Activated CD8-positive, alpha-beta T cell treated with anti-CD3 and anti-CD28 coated beads, Interleukin-2, amount 10 ng/mL, durations not matched to agents 7 days and 5 days (primary cell): Measurements from ENCODE around the gene PDC. TPM values are rescaled to one million over a fixed set of nuclear protein-coding genes. Genes with fewer than 3 reads are reported as not detected.

Experiments
- ATAC-seq: fragments of 150-1000 bp; cut with Tn5 transposase; one replicate; pipeline ENCODE4 v1.10.0; 2021; ENCODE audit warnings: moderate library complexity
- CTCF ChIA-PET: fragments of 350-600 bp; sonication (Branson Sonifier 250); formaldehyde crosslinking; loops from one replicate; lab custom pipeline; 2021; ENCODE audit warnings: antibody characterized with exemption; lab: Charles Lee
- POLR2A ChIA-PET: fragments of 350-600 bp; sonication (Branson Sonifier 250); formaldehyde crosslinking; loops from one replicate; lab custom pipeline; 2021; ENCODE audit warnings: antibody characterized with exemption; lab: Charles Lee
- DNase-seq: peaks from one replicate; pipeline ENCODE4 v3.0.0-alpha.2; 2020
- H3K27ac Mint-ChIP-seq: one replicate; pipeline ENCODE4 v1.8.0; 2021; ENCODE audit warnings: mild to moderate bottlenecking, mixed read lengths
- H3K27me3 Mint-ChIP-seq: one replicate; pipeline ENCODE4 v1.8.0; 2021; ENCODE audit warnings: low read depth, mixed read lengths
- H3K36me3 Mint-ChIP-seq: one replicate; pipeline ENCODE4 v1.8.0; 2021; ENCODE audit warnings: low read depth, mixed read lengths
- H3K4me1 Mint-ChIP-seq: one replicate; pipeline ENCODE4 v1.8.0; 2021; ENCODE audit warnings: low read depth, mixed read lengths
- H3K4me3 Mint-ChIP-seq: one replicate; pipeline ENCODE4 v1.8.0; 2021; ENCODE audit warnings: mild to moderate bottlenecking, mixed read lengths
- H3K9me3 Mint-ChIP-seq: one replicate; pipeline ENCODE4 v1.8.0; 2022; ENCODE audit warnings: mixed read lengths; ENCODE audit not compliant: insufficient read depth
- total RNA-seq, 2 experiments: library from RNA; stranded (reverse); gene quantifications; one replicate each; pipeline ENCODE4 v1.2.3, GENCODE V29; 2021

Gene PDC
- not detected for total RNA-seq

DNA sequence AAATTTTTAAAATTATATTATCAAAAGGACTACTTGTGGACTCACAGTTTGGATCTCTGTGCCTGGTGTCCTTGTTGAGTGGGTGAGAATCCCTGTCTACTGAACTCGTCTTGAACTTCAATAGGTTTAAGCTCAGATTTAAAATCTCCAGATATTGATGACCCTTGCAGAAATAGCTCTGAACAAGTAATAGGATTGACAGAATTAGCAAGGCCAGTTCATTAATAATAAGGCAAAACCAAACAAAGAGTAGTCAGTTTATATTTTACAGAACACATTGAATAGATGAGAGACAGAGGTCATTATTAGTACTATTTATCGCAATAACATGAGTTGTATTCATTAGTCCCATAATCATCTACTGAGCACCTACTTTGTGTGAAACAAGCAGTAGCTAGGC, at the start of gene PDC:
Gene PDC (minus strand): TSS at position 101 of the 400 bp plus-strand sequence. CDS start 11,655 bp downstream, outside the sequence.
- Mint-ChIP-seq H3K36me3 (no peaks in the 10 kb centered on the region), H3K4me3 (no peak within 1 kb of the TSS), H3K4me1 (no peaks in the 10 kb centered on the region), H3K27ac (no peak within 1 kb of the TSS), H3K9me3 (no peaks in the 10 kb centered on the region), H3K27me3 (peaks cover 4% of the 10 kb centered on the region)
- POLR2A ChIA-PET = no interaction called here
- ATAC-seq (no peak), DNase-seq (no peak)
- CTCF ChIA-PET = no interaction called here

DNA sequence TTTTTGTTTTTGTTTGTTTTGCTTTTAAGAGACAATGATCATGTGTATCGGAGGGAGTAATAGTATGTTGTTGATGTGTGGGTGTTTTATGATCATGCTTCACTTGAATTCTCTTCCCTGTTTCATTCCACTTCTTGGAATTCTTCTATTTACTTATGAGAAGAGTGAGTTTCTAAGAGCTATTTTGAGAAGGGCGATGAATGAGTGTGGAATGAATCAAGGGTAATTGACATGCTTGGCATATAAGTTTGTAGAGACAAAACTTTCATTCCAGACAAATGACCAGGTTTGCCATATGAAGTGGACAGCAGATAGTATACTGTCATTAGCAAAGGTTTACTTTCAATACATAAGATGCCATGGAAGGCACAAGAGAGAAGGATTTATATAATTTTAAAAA, 42.3 kb upstream of the PDC start:
- no peaks in the 10 kb centered on the region for H3K36me3 Mint-ChIP-seq
- no peak for ATAC-seq
- no peaks in the 10 kb centered on the region for H3K4me1 Mint-ChIP-seq
- POLR2A ChIA-PET = no interaction called here
- no peak overlapping the region for H3K4me3 Mint-ChIP-seq
- CTCF ChIA-PET = no interaction called here
- H3K9me3 Mint-ChIP-seq = peaks cover 3% of the 10 kb centered on the region
- DNase-seq = no peak
- no peak overlapping the region for H3K27ac Mint-ChIP-seq
- H3K27me3 Mint-ChIP-seq = no peaks in the 10 kb centered on the region

DNA sequence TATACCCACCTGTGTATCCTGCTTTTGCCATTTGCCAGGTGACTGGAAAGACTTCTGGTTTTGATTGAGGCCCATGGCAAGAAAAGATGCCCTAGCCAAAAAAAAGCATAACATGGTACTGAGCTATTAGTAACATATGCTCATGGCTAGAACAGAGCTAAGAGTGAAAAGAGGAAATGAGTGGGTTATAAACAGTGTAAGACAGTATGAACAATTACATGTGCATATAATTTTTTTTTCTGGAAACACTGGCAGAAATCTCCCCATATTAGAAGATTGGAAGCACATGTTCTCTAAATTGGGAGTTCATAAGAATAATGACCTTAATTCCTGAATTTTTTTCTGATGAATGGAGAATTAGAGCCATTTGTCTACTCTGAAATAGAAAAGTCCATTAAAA, 41.2 kb upstream of the PDC start:
- ATAC-seq = no peak
- Mint-ChIP-seq H3K4me1 (no peaks in the 10 kb centered on the region), H3K27me3 (no peaks in the 10 kb centered on the region), H3K9me3 (peaks cover 3% of the 10 kb centered on the region), H3K36me3 (no peaks in the 10 kb centered on the region), H3K27ac (no peak overlapping the region), H3K4me3 (no peak overlapping the region)
- POLR2A ChIA-PET = no interaction called here
- DNase-seq = no peak
- CTCF ChIA-PET = no interaction called here

DNA sequence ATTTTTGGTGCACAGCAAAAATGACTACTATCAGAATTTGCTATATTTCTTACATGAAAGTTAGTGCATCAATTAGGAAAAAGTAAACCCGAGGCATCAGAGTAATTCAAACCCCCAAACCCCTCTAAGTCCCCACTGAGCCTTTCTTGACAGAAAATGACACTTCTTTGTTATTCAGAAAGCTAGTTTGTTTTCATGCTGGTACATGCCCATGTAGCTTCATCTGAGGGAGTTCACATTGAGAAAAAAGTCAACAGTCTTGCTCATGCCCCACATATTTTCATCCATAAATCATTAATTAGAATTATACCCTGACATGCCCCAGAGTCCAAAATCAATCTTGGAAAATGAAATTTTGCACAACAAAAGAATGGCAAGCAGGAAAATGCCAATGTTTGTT, 39.9 kb upstream of the PDC start:
- no peaks in the 10 kb centered on the region for H3K36me3 Mint-ChIP-seq
- no peak overlapping the region for H3K27ac Mint-ChIP-seq
- H3K4me3 Mint-ChIP-seq = no peak overlapping the region
- no peaks in the 10 kb centered on the region for H3K27me3 Mint-ChIP-seq
- ChIA-PET POLR2A (no interaction called here), CTCF (no interaction called here)
- no peaks in the 10 kb centered on the region for H3K9me3 Mint-ChIP-seq
- ATAC-seq (no peak), DNase-seq (no peak)
- no peaks in the 10 kb centered on the region for H3K4me1 Mint-ChIP-seq

DNA sequence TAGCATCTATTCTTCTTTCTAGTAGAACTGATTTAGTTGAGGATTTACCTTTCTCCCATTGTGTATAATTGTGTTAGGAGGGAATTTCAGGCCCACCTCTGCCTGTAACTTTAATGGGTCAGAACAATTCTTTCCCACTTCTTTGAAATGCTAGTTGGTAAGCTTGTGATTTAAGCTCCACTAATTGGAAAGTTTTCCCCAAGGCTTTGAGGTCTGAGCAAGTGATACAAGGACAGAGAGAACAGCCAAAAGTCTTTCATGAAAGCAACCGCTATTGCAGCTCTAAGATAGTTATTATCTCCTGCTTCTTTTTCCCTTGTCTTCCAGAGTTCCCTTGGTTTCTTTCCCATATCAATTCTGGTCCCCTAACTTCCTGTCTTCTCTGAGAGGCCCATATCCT, 38.7 kb upstream of the PDC start:
- H3K27me3 Mint-ChIP-seq = no peaks in the 10 kb centered on the region
- no peaks in the 10 kb centered on the region for H3K9me3 Mint-ChIP-seq
- no peak overlapping the region for H3K27ac Mint-ChIP-seq
- H3K4me1 Mint-ChIP-seq = no peaks in the 10 kb centered on the region
- DNase-seq (no peak), ATAC-seq (no peak)
- ChIA-PET CTCF (no interaction called here), POLR2A (no interaction called here)
- H3K36me3 Mint-ChIP-seq = no peaks in the 10 kb centered on the region
- H3K4me3 Mint-ChIP-seq = no peak overlapping the region

DNA sequence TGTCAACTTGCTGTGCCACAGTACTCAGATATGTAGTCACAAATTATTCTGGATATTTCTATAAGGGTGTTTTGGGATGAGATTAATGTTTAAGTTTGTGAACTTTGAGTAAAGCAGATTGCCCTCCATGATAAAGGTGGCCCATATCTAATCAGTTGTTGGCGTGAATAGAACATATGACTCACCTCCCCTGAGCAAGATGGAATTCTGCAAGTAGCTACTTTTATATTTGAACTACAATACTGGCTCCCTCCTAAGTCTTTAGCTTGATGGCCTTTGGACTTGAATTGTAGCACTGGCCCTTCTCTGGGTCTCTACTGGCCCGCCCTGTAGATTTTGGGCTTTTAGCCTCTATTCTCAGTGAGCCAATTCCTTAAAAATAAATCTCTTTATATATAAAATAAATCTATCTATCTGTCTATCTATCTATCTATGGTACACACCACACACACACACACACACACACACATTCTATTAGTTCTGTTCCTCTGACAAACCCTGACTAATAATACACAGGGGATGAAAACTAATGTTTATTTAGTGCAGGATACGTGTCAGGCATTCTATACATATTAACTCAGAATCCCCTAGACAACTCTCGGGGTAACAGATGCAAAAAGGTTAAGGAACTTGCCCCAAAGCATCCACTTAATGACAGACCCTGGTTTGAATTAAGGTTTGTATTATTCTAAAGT, 37.9 kb upstream of the PDC start:
- H3K36me3 Mint-ChIP-seq = no peaks in the 10 kb centered on the region
- DNase-seq (no peak), ATAC-seq (no peak)
- no peak overlapping the region for H3K27ac Mint-ChIP-seq
- no peaks in the 10 kb centered on the region for H3K9me3 Mint-ChIP-seq
- no peaks in the 10 kb centered on the region for H3K27me3 Mint-ChIP-seq
- CTCF ChIA-PET = interaction anchor here (1.5 kb wide), 1 partner anchor 13 kb away, joined by 3 read pairs; no protein-coding TSS in a partner anchor
- no peak overlapping the region for H3K4me3 Mint-ChIP-seq
- POLR2A ChIA-PET = no interaction called here
- no peaks in the 10 kb centered on the region for H3K4me1 Mint-ChIP-seq

DNA sequence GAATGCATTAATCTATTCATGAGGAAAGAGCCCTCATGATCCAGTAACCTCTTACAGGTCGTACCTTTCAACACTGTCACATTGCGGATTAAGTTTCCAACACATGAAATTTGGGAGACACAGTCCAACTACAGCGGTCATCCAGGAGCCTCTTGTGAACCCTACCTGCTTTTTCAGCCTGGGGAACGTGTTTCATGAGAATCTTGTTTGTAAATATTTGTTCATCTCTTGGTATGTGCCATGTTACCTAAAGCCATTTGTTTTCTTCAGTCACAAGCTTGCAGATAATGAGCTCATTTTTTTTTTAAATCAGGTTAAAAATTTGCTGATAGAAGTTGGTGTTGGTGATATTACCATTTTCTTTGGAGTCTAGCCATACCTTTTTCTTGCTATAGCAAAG, 37.2 kb upstream of the PDC start:
- POLR2A ChIA-PET = no interaction called here
- H3K27ac Mint-ChIP-seq = no peak overlapping the region
- no peaks in the 10 kb centered on the region for H3K9me3 Mint-ChIP-seq
- no peak for ATAC-seq
- no peak overlapping the region for H3K4me3 Mint-ChIP-seq
- no peaks in the 10 kb centered on the region for H3K27me3 Mint-ChIP-seq
- no peak for DNase-seq
- CTCF ChIA-PET = interaction anchor here (1.5 kb wide), 1 partner anchor 13 kb away, joined by 3 read pairs; no protein-coding TSS in a partner anchor
- H3K4me1 Mint-ChIP-seq = no peaks in the 10 kb centered on the region
- H3K36me3 Mint-ChIP-seq = no peaks in the 10 kb centered on the region

DNA sequence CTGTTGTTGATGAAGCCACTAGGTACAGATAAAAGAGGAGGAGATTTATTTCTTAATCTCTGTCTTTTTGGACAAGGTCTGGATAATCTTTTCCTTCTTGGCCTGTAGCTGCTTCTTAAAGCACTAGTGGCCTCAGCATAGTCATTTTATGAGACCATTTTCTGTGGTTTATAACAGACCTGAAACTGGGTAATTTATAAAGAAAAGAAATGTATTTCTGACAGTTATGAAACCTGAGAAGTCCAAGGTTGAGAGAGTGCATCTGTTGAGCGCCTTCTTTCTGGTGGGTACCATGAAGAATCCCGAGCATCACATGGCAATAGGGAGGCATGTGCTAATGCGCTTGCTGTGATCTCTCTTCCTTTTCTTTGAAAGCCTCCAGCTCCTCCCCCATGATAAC, 36.7 kb upstream of the PDC start:
- Mint-ChIP-seq H3K27me3 (no peaks in the 10 kb centered on the region), H3K36me3 (no peaks in the 10 kb centered on the region), H3K4me3 (no peak overlapping the region), H3K4me1 (no peaks in the 10 kb centered on the region), H3K27ac (no peak overlapping the region), H3K9me3 (no peaks in the 10 kb centered on the region)
- CTCF ChIA-PET = interaction anchor here (1.5 kb wide), 1 partner anchor 14 kb away, joined by 3 read pairs; no protein-coding TSS in a partner anchor
- ATAC-seq (no peak), DNase-seq (no peak)
- POLR2A ChIA-PET = no interaction called here

DNA sequence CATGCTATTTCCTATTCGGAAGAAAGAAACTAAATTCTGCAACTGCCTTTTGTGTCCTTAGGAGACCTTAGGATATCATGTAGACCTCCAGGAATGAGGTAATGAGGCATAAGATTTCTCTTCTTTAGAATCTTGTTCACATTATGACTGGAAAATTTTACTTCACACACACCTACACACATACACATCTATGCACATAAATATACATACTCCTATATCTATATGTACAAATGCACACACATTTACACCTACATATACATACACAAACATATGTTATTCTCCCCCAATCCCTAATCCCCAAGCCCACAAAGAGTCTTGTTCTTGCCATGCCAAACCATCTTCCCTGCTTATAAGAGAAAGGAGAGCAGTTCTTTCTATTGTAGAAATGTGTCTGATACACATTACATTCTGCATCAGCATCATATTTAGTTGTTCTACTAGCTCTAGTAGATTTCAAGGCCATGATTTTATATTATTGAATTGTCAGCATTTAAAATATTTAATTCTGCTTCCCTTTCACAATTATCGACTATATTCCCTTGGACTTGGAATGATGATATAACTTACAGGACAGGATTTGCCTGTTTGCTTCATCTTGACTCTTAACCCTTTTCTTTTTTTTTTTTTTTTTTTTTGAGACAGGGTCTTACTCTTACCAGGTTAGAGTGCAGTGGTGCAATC, 35.4 kb upstream of the PDC start:
- ChIA-PET CTCF (no interaction called here), POLR2A (no interaction called here)
- no peak for DNase-seq
- H3K27me3 Mint-ChIP-seq = no peaks in the 10 kb centered on the region
- no peak for ATAC-seq
- H3K27ac Mint-ChIP-seq = no peak overlapping the region
- H3K4me1 Mint-ChIP-seq = no peaks in the 10 kb centered on the region
- H3K36me3 Mint-ChIP-seq = no peaks in the 10 kb centered on the region
- H3K9me3 Mint-ChIP-seq = no peaks in the 10 kb centered on the region
- no peak overlapping the region for H3K4me3 Mint-ChIP-seq

DNA sequence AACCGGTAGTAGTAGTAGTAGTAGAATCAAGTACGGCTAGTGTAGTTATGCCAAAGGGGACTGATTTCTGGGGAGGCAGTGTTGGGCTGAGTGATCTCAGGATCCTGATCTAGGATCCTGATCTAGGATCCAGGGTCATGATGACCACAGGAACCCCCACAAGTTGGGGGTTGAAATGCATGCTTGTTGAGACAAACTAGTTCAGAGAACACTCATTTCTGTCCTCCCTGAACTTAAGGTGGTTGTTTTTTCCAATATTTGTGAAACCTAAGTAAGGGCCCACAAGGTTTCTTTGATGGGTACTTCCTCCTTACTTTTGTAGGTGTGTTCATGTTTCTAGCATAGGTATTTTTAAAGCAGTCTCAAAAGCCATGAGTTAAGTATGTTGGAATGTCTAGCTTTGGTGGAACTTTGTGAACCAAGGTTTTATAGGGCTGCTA, 33.9 kb upstream of the PDC start:
- Mint-ChIP-seq H3K27me3 (no peaks in the 10 kb centered on the region), H3K27ac (no peak overlapping the region), H3K4me1 (no peaks in the 10 kb centered on the region), H3K36me3 (no peaks in the 10 kb centered on the region), H3K9me3 (no peaks in the 10 kb centered on the region), H3K4me3 (no peak overlapping the region)
- DNase-seq (no peak), ATAC-seq (no peak)
- ChIA-PET POLR2A (no interaction called here), CTCF (no interaction called here)

DNA sequence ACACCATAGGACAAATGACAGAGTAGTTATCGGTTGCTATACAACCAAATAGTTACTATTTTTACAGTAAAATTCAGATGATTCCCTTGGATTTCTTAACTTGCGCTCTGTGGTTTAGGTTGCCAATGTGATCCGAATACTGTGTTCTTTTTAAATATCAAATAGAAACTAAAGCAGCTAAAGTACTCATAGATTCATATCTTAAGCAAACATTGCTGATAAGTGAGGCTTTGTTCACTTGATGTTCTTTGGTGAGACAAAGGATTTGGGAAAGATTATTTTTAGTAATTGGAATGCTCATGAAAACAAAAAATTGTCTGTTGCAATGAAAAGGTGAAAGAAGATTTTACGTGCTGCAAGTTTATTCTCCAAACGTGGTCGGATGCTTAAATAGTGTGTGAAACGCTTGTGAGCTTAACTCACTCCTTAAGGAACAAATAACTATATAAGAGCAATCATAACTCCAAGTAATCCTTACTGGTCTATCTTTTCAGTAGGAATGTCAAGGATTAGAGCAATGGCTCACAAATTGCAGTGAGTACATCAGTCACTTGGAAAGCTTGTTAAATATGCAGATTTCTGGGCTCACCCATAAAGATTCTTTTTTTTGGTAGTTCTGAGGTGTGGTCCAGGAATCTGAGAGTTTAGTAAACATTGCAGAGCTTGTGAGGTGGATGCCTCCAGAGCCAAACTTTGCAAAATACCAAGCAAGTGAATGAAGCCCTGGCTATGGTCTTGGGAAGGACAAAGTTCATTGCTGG, 31.8 kb upstream of the PDC start:
- no peaks in the 10 kb centered on the region for H3K4me1 Mint-ChIP-seq
- ATAC-seq (no peak), DNase-seq (no peak)
- no peak overlapping the region for H3K4me3 Mint-ChIP-seq
- no peaks in the 10 kb centered on the region for H3K36me3 Mint-ChIP-seq
- H3K27ac Mint-ChIP-seq = no peak overlapping the region
- H3K9me3 Mint-ChIP-seq = no peaks in the 10 kb centered on the region
- ChIA-PET CTCF (interaction anchor here (0.7 kb wide), 1 partner anchor 19 kb away, joined by 3 read pairs; no protein-coding TSS in a partner anchor), POLR2A (no interaction called here)
- peaks cover 2% of the 10 kb centered on the region for H3K27me3 Mint-ChIP-seq

DNA sequence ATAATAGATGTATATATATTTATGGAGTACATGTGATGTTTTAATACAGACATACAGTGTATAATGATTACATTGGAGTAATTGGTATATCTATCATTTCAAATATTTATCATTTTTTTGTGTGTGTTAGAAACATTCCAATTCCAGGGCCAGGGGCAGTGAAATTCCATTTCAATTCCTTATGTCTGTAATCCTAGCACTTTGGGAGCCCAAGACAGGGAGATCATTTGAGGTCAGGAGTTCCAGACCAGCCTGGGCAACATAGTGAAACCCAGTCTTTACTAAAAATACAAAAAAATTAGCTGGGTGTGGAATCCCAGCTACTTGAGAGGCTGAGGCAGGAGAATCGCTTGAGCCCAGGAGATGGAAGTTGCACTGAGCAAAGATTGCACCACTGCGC, 30.4 kb upstream of the PDC start:
- peaks cover 2% of the 10 kb centered on the region for H3K27me3 Mint-ChIP-seq
- H3K27ac Mint-ChIP-seq = no peak overlapping the region
- no peaks in the 10 kb centered on the region for H3K9me3 Mint-ChIP-seq
- no peak overlapping the region for H3K4me3 Mint-ChIP-seq
- POLR2A ChIA-PET = no interaction called here
- no peaks in the 10 kb centered on the region for H3K4me1 Mint-ChIP-seq
- ATAC-seq = no peak
- no peak for DNase-seq
- no peaks in the 10 kb centered on the region for H3K36me3 Mint-ChIP-seq
- CTCF ChIA-PET = no interaction called here
